ENCODE results near the gene GPR161. TPM values are rescaled to one million over a fixed set of nuclear protein-coding genes. Genes with fewer than 3 reads are reported as not detected.
A peak's percentile ranks its signal among the peaks of the same experiment; 100 is the strongest.

The GPR161 gene
- total RNA-seq, 1 experiment from 2014 or later, result 13.7 TPM

DNA sequence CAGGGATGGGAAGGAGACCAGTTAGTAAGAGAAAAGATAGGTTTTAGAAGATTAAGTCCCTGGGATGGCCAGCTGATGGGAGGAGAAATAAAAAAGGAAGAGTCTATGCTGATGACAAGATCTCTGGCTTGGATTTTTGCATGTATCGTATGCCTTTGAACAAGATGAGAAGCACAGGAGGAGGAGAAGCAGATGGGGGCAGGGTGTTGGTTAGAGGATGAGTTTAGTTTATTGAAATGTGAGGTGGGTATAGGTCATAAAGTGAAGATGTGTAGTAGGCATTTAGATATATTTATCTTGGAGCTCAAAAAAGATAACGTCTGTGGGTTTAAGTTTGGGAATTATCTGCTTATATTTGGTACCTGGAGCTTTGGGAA, 43.4 kb upstream of the GPR161 start:
- ChIA-PET CTCF (no interaction called here), RAD21 (ENCODE audit: low non-redundant PET in 1 of 2, low total read pairs in 2 of 2, uncharacterized antibody in 2 of 2, unreplicated experiment in 2 of 2) (no interaction called here), POLR2A (no interaction called here)
- no TSS peak for BruUV-seq (replicated peaks)
- Histone ChIP-seq H2AFZ (ENCODE audit: low read depth, low read length, poor library complexity, severe bottlenecking) (no peak overlapping the region), H3K27ac (ENCODE audit: low read depth, low read length) (peak overlapping the region; percentile 74), H3K27me3 (ENCODE audit: insufficient read depth, low read length) (no peaks in the 10 kb centered on the region), H3K4me2 (ENCODE audit: low read length) (peak overlapping the region; percentile 82), H3K9me2 (ENCODE audit: insufficient read depth) (no peaks in the 10 kb centered on the region), H3K4me1 (ENCODE audit: control insufficient read depth in 1 of 2, insufficient read depth in 2 of 2, low read length in 2 of 2) (peaks cover 18 to 28% of the 10 kb centered on the region in 2 experiments), H3K9ac (ENCODE audit: low read length) (peak overlapping the region; percentile 65), H4K20me1 (ENCODE audit: insufficient read depth) (no peaks in the 10 kb centered on the region), H3K4me3 (replicated peaks in 1 of 2; ENCODE audit: low read depth in 1 of 2, low read length in 2 of 2) (peak overlapping the region; percentile 91 to 97), H3K79me2 (ENCODE audit: insufficient read depth, low read length) (peaks cover 58% of the 10 kb centered on the region), H3K9me3 (ENCODE audit: control insufficient read depth in 1 of 2, insufficient read depth in 1 of 2, low read depth in 1 of 2, low read length in 2 of 2) (no peaks in the 10 kb centered on the region), H3K36me3 (ENCODE audit: control insufficient read depth in 1 of 2, insufficient read depth in 2 of 2, low read length in 2 of 2) (no peaks in the 10 kb centered on the region)
- intact Hi-C loops (cut with micrococcal nuclease), result no loop called here
- ATAC-seq (no peak), DNase-seq (ENCODE audit: low read depth, low spot score) (no peak)
- TF ChIP-seq CBX3 (IDR thresholded peaks at IDR 0.05; ENCODE audit: low read depth), result no peak

DNA sequence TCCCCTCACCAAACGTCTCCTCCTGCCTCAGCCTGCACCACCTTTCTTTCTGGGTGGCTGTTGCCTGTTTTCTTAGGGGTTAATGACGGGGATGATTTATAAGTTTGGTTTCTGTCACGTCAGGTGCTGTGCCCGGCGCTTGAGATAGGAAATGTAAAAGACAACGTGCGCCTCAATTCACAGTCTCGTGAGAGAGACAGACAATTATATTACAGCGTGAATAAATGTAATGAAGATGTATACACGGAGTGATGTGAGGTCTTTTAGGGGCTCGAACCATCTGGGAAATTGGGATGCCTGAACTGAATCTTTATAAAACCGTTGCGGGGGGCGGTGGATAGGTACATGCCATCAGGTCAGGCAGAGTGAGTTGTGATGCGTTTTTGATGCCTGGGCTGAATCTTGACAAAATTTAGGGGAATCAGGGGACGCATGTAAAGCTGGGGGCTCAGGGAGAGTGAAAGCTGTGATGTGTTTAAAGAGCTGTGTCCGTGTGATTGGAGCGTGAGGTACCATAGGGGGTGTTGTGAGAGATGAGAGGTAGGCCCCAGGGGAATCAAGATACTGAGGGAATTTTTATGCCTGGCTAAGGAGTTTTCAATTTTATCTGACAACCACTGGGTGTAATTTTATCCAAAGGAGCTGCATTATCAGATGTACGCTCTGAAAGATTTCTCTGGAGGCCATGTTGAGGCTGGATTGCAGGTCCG, 42.9 kb upstream of the GPR161 start:
- Histone ChIP-seq H3K9me3 (ENCODE audit: control insufficient read depth in 1 of 2, insufficient read depth in 1 of 2, low read depth in 1 of 2, low read length in 2 of 2) (no peaks in the 10 kb centered on the region), H3K4me1 (ENCODE audit: control insufficient read depth in 1 of 2, insufficient read depth in 2 of 2, low read length in 2 of 2) (peaks cover 18 to 28% of the 10 kb centered on the region in 2 experiments), H3K27me3 (ENCODE audit: insufficient read depth, low read length) (no peaks in the 10 kb centered on the region), H3K36me3 (ENCODE audit: control insufficient read depth in 1 of 2, insufficient read depth in 2 of 2, low read length in 2 of 2) (no peaks in the 10 kb centered on the region), H2AFZ (ENCODE audit: low read depth, low read length, poor library complexity, severe bottlenecking) (no peak overlapping the region), H3K79me2 (ENCODE audit: insufficient read depth, low read length) (peaks cover 52% of the 10 kb centered on the region), H3K27ac (ENCODE audit: low read depth, low read length) (peak overlapping the region; percentile 74), H4K20me1 (ENCODE audit: insufficient read depth) (no peaks in the 10 kb centered on the region), H3K9me2 (ENCODE audit: insufficient read depth) (no peaks in the 10 kb centered on the region), H3K4me2 (ENCODE audit: low read length) (peak overlapping the region; percentile 82), H3K9ac (ENCODE audit: low read length) (peak overlapping the region; percentile 65), H3K4me3 (replicated peaks in 1 of 2; ENCODE audit: low read depth in 1 of 2, low read length in 2 of 2) (peak overlapping the region; percentile 91 to 97)
- ChIA-PET CTCF (no interaction called here), RAD21 (ENCODE audit: low non-redundant PET in 1 of 2, low total read pairs in 2 of 2, uncharacterized antibody in 2 of 2, unreplicated experiment in 2 of 2) (no interaction called here), POLR2A (no interaction called here)
- DNase-seq (ENCODE audit: low read depth, low spot score) (no peak), ATAC-seq (no peak)
- peak; percentile 26 for TF ChIP-seq MAX (IDR thresholded peaks at IDR 0.05)
- TF ChIP-seq CBX3 (IDR thresholded peaks at IDR 0.05; ENCODE audit: low read depth), result no peak
- BruUV-seq (replicated peaks), result no TSS peak
- intact Hi-C loops (cut with micrococcal nuclease), result no loop called here
